Activated CD4-positive, alpha-beta T cell treated with anti-CD3 and anti-CD28 coated beads, Interleukin-10, Interleukin-2, amounts not matched to agents 100 ng/mL and 50 ng/mL, durations not matched to agents 16 hours and 8 hours (primary cell): ENCODE results near the gene KCNS1.
"Not testable (repeated sequence)": the region's sequence is repeated elsewhere in the genome, so short reads cannot be mapped to it uniquely, and the experiment has no call there.

Source experiments
- DNase-seq: peaks from one replicate; pipeline ENCODE4 v3.0.0-alpha.2; 2020

Gene KCNS1

GRCh38 chr20:45100563-45101245 is at the start of gene KCNS1:
Gene KCNS1 (minus strand): TSS chr20:45101127. CDS start chr20:45099236, 1,891 bp downstream.
- DNase-seq, result no peak

GRCh38 chr20:45149062-45149461 is 48.1 kb upstream of the KCNS1 start:
- DNase-seq, result no peak

GRCh38 chr20:45140836-45141235 is 39.9 kb upstream of the KCNS1 start:
- DNase-seq, result no peak

- DNase-seq, result not testable (repeated sequence)
Measured at GRCh38 chr20:45139733-45140375, 38.9 kb upstream of the KCNS1 start.

- peak; percentile 82 for DNase-seq
Measured at GRCh38 chr20:45138561-45139300, 37.8 kb upstream of the KCNS1 start.

GRCh38 chr20:45136911-45137310 is 36.0 kb upstream of the KCNS1 start:
- DNase-seq, result no peak

- no peak for DNase-seq
Measured at GRCh38 chr20:45128099-45128498, 27.2 kb upstream of the KCNS1 start.

- no peak for DNase-seq
Measured at GRCh38 chr20:45124365-45124764, 23.4 kb upstream of the KCNS1 start, which contains the start of gene WFDC12. Gene WFDC12 (minus strand): TSS chr20:45124465. CDS start chr20:45124447, 18 bp downstream.

- DNase-seq, result peak; percentile 13
Measured at GRCh38 chr20:45121388-45121787, 20.5 kb upstream of the KCNS1 start.

GRCh38 chr20:45119556-45120266 is 18.8 kb upstream of the KCNS1 start:
- no peak for DNase-seq

GRCh38 chr20:45118028-45118427 is 17.1 kb upstream of the KCNS1 start:
- no peak for DNase-seq

GRCh38 chr20:45117581-45117980 is 16.7 kb upstream of the KCNS1 start:
- no peak for DNase-seq

- no peak for DNase-seq
Measured at GRCh38 chr20:45115829-45116228, 14.9 kb upstream of the KCNS1 start.

GRCh38 chr20:45115386-45115774 is 14.5 kb upstream of the KCNS1 start:
- no peak for DNase-seq

GRCh38 chr20:45114465-45115385 is 13.8 kb upstream of the KCNS1 start, which contains the start of gene WFDC5:
Gene WFDC5 (minus strand): TSS chr20:45115174. CDS start chr20:45115083, 91 bp downstream.
- no peak for DNase-seq

GRCh38 chr20:45113865-45114264 is 12.9 kb upstream of the KCNS1 start:
- DNase-seq, result no peak

- no peak for DNase-seq
Measured at GRCh38 chr20:45112754-45113153, 11.8 kb upstream of the KCNS1 start.

- DNase-seq, result peak; percentile 39
Measured at GRCh38 chr20:45111799-45112471, 11.0 kb upstream of the KCNS1 start.

GRCh38 chr20:45111285-45111684 is 10.4 kb upstream of the KCNS1 start:
- no peak for DNase-seq

GRCh38 chr20:45110301-45110700 is 9.4 kb upstream of the KCNS1 start:
- DNase-seq, result no peak

- no peak for DNase-seq
Measured at GRCh38 chr20:45109634-45110033, 8.7 kb upstream of the KCNS1 start.
